ENCODE results near the gene CX3CL1. TPM values are rescaled to one million over a fixed set of nuclear protein-coding genes. Genes with fewer than 3 reads are reported as not detected.

Gene CX3CL1
- total and polyA plus RNA-seq, 10 of the 15 experiments (the other 5 are each of a cell fraction or from before 2014, with no cell fraction given), result 0.03 to 1.2 (median 0.46) TPM

GRCh38 chr16:57395026-57395425 lies 22.7 kb downstream of the CX3CL1 start (continued):
- TF ChIP-seq E4F1 (IDR thresholded peaks at IDR 0.05; ENCODE audit: borderline replicate concordance, partially characterized antibody), result no peak
- TF ChIP-seq GATAD2B (conservative IDR thresholded peaks at IDR 0.05; ENCODE audit: low read depth), result no peak
- TF ChIP-seq BRCA1 (IDR thresholded peaks at IDR 0.05; ENCODE audit: low read depth, low read length), result no peak
- no peak for TF ChIP-seq E2F8 (IDR thresholded peaks at IDR 0.05; ENCODE audit: low read depth, partially characterized antibody)
- TF ChIP-seq PBX3 (IDR thresholded peaks at IDR 0.05; ENCODE audit: insufficient replicate concordance, low read depth, low read length), result no peak
- TF ChIP-seq, protein P1, sequence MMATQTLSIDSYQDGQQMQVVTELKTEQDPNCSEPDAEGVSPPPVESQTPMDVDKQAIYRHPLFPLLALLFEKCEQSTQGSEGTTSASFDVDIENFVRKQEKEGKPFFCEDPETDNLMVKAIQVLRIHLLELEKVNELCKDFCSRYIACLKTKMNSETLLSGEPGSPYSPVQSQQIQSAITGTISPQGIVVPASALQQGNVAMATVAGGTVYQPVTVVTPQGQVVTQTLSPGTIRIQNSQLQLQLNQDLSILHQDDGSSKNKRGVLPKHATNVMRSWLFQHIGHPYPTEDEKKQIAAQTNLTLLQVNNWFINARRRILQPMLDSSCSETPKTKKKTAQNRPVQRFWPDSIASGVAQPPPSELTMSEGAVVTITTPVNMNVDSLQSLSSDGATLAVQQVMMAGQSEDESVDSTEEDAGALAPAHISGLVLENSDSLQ (IDR thresholded peaks at IDR 0.05), result no peak
- TF ChIP-seq SPI1 (IDR thresholded peaks at IDR 0.05; ENCODE audit: borderline replicate concordance, insufficient read depth, low read depth, low read length), result no peak
